HG03378 (cell line): ENCODE measurements around the gene FAM240B.

Experiments used
- ATAC-seq: cut with Tn5 transposase; IDR thresholded peaks from one replicate; pipeline ENCODE4 v1.9.1; 2021; ENCODE audit warnings: mild to moderate bottlenecking, moderate library complexity; ENCODE audit not compliant: unreplicated experiment

Gene FAM240B

GRCh38 chr9:38720083-38720745 is at the start of gene FAM240B:
Gene FAM240B (minus strand): TSS chr9:38720133. CDS start chr9:38703999, 16,134 bp downstream.
- no peak for ATAC-seq

- ATAC-seq, result no peak
Measured at GRCh38 chr9:38768351-38768761, 48.4 kb upstream of the FAM240B start.

GRCh38 chr9:38765101-38765500 is 45.2 kb upstream of the FAM240B start:
- no peak for ATAC-seq

- no peak for ATAC-seq
Measured at GRCh38 chr9:38761999-38762398, 42.1 kb upstream of the FAM240B start.

GRCh38 chr9:38761339-38761738 is 41.4 kb upstream of the FAM240B start:
- no peak for ATAC-seq

GRCh38 chr9:38756702-38757101 is 36.8 kb upstream of the FAM240B start:
- no peak for ATAC-seq

GRCh38 chr9:38747941-38748340 is 28.0 kb upstream of the FAM240B start:
- no peak for ATAC-seq

- no peak for ATAC-seq
Measured at GRCh38 chr9:38747067-38747466, 27.1 kb upstream of the FAM240B start.

GRCh38 chr9:38746303-38746702 is 26.4 kb upstream of the FAM240B start:
- ATAC-seq, result no peak

- no peak for ATAC-seq
Measured at GRCh38 chr9:38744484-38744883, 24.6 kb upstream of the FAM240B start.

GRCh38 chr9:38737246-38737645 is 17.3 kb upstream of the FAM240B start:
- no peak for ATAC-seq

- ATAC-seq, result no peak
Measured at GRCh38 chr9:38734831-38735230, 14.9 kb upstream of the FAM240B start.

GRCh38 chr9:38733503-38733902 is 13.6 kb upstream of the FAM240B start:
- ATAC-seq, result no peak

- no peak for ATAC-seq
Measured at GRCh38 chr9:38732885-38733284, 13.0 kb upstream of the FAM240B start.

- ATAC-seq, result no peak
Measured at GRCh38 chr9:38727497-38728001, 7.6 kb upstream of the FAM240B start.

- ATAC-seq, result no peak
Measured at GRCh38 chr9:38724754-38725153, 4.8 kb upstream of the FAM240B start.

- no peak for ATAC-seq
Measured at GRCh38 chr9:38718148-38718547, 1.8 kb downstream of the FAM240B start.

GRCh38 chr9:38715684-38716083 is 4.2 kb downstream of the FAM240B start:
- ATAC-seq, result no peak

- ATAC-seq, result no peak
Measured at GRCh38 chr9:38713426-38713825, 6.5 kb downstream of the FAM240B start.

- ATAC-seq, result no peak
Measured at GRCh38 chr9:38708759-38709158, 11.2 kb downstream of the FAM240B start.

- ATAC-seq, result no peak
Measured at GRCh38 chr9:38707885-38708637, 11.9 kb downstream of the FAM240B start.

GRCh38 chr9:38706493-38706892 is 13.4 kb downstream of the FAM240B start:
- no peak for ATAC-seq
